ENCODE data around the gene TRIM43B.
"Not testable (repeated sequence)": the region's sequence is repeated elsewhere in the genome, so short reads cannot be mapped to it uniquely, and the experiment has no call there.

DNA sequence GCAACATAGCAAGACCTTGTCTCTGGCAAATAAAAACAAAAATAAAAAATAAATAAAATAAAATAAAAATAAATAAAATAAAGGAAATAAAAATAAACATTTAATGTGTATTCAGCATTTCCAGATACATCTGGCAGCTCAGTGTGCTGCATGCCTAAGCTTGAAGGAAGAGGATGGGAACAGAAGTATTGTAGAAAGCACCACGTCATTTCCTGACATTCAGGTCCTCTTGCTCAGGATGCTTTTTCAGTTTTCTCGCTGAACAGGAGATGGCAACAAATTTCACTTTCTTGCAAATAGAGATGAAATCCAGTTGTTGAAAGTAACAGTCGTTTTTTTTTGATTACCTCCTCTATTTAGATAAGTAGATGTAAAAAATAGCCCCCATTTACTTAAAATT, 21.3 kb downstream of the TRIM43B start:
- not testable (repeated sequence) for TF ChIP-seq ZFP3 (CRISPR knock-in tag; IDR thresholded peaks at IDR 0.05); PPARA (CRISPR knock-in tag; IDR thresholded peaks at IDR 0.05; ENCODE audit: borderline replicate concordance); ZFP30 (CRISPR knock-in tag; IDR thresholded peaks at IDR 0.05)
- TF ChIP-seq, protein P1, sequence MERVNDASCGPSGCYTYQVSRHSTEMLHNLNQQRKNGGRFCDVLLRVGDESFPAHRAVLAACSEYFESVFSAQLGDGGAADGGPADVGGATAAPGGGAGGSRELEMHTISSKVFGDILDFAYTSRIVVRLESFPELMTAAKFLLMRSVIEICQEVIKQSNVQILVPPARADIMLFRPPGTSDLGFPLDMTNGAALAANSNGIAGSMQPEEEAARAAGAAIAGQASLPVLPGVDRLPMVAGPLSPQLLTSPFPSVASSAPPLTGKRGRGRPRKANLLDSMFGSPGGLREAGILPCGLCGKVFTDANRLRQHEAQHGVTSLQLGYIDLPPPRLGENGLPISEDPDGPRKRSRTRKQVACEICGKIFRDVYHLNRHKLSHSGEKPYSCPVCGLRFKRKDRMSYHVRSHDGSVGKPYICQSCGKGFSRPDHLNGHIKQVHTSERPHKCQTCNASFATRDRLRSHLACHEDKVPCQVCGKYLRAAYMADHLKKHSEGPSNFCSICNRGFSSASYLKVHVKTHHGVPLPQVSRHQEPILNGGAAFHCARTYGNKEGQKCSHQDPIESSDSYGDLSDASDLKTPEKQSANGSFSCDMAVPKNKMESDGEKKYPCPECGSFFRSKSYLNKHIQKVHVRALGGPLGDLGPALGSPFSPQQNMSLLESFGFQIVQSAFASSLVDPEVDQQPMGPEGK (CRISPR knock-in tag; IDR thresholded peaks at IDR 0.05; ENCODE audit: borderline replicate concordance) = not testable (repeated sequence)
- TF ChIP-seq, protein P2, sequence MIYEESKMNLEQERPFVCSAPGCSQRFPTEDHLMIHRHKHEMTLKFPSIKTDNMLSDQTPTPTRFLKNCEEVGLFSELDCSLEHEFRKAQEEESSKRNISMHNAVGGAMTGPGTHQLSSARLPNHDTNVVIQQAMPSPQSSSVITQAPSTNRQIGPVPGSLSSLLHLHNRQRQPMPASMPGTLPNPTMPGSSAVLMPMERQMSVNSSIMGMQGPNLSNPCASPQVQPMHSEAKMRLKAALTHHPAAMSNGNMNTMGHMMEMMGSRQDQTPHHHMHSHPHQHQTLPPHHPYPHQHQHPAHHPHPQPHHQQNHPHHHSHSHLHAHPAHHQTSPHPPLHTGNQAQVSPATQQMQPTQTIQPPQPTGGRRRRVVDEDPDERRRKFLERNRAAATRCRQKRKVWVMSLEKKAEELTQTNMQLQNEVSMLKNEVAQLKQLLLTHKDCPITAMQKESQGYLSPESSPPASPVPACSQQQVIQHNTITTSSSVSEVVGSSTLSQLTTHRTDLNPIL (CRISPR knock-in tag; IDR thresholded peaks at IDR 0.05; ENCODE audit: low read depth) = not testable (repeated sequence)
- TF ChIP-seq, protein P3, sequence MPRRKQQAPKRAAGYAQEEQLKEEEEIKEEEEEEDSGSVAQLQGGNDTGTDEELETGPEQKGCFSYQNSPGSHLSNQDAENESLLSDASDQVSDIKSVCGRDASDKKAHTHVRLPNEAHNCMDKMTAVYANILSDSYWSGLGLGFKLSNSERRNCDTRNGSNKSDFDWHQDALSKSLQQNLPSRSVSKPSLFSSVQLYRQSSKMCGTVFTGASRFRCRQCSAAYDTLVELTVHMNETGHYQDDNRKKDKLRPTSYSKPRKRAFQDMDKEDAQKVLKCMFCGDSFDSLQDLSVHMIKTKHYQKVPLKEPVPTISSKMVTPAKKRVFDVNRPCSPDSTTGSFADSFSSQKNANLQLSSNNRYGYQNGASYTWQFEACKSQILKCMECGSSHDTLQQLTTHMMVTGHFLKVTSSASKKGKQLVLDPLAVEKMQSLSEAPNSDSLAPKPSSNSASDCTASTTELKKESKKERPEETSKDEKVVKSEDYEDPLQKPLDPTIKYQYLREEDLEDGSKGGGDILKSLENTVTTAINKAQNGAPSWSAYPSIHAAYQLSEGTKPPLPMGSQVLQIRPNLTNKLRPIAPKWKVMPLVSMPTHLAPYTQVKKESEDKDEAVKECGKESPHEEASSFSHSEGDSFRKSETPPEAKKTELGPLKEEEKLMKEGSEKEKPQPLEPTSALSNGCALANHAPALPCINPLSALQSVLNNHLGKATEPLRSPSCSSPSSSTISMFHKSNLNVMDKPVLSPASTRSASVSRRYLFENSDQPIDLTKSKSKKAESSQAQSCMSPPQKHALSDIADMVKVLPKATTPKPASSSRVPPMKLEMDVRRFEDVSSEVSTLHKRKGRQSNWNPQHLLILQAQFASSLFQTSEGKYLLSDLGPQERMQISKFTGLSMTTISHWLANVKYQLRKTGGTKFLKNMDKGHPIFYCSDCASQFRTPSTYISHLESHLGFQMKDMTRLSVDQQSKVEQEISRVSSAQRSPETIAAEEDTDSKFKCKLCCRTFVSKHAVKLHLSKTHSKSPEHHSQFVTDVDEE (CRISPR knock-in tag; IDR thresholded peaks at IDR 0.05) = not testable (repeated sequence)
